Activated naive CD4-positive, alpha-beta T cell treated with anti-CD3 and anti-CD28 coated beads, Interleukin-2, amount 50 U/mL, for 72 hours (primary cell): ENCODE results near the gene ABCA3. TPM values are rescaled to one million over a fixed set of nuclear protein-coding genes. Genes with fewer than 3 reads are reported as not detected.
"Not testable (repeated sequence)": the region's sequence is repeated elsewhere in the genome, so short reads cannot be mapped to it uniquely, and the experiment has no call there.

Experiments used
- ATAC-seq, 2 donors: fragments of 150-1000 bp; cut with Tn5 transposase; 2 replicates each; pipeline ENCODE4 v1.10.0; 2021; ENCODE audit warnings: mild to moderate bottlenecking in 2 of 2, moderate library complexity in 2 of 2
- DNase-seq, 2 donors: peaks; one replicate each; pipeline ENCODE4 v3.0.0; 2021 to 2022; ENCODE audit warnings: low spot score in 2 of 2
- H3K27ac Mint-ChIP-seq, 2 donors: one replicate each; pipeline ENCODE4 v1.8.0; 2022; ENCODE audit warnings: mild to moderate bottlenecking in 2 of 2, mixed read lengths in 2 of 2
- H3K36me3 Mint-ChIP-seq, 2 donors: one replicate each; pipeline ENCODE4 v1.8.0; 2022; ENCODE audit warnings: mixed read lengths in 2 of 2
- H3K9me3 Mint-ChIP-seq, 2 donors: one replicate each; pipeline ENCODE4 v1.8.0; 2022; ENCODE audit warnings: mixed read lengths in 2 of 2
- total RNA-seq, 2 donors: library from RNA; stranded (reverse); gene quantifications; one replicate each; pipeline ENCODE4 v1.2.3, GENCODE V29; 2022

Gene ABCA3
- 1 to 10 TPM; 1.6 to 9.1 TPM for total RNA-seq

GRCh38 chr16:2340564-2341455 is at the start of gene ABCA3:
ABCA3 (minus strand) TSS chr16:2340728; CDS start chr16:2326466, 14,262 bp downstream.
- DNase-seq (peak; percentile 99 to 100), ATAC-seq (peak; percentile 87 to 91)
- peak within 1 kb of the TSS; percentile 74 to 85 for H3K27ac Mint-ChIP-seq
- H3K36me3 Mint-ChIP-seq: peaks cover 6 to 7% of the 10 kb centered on the region in 2 donors
- no peaks in the 10 kb centered on the region for H3K9me3 Mint-ChIP-seq

DNA sequence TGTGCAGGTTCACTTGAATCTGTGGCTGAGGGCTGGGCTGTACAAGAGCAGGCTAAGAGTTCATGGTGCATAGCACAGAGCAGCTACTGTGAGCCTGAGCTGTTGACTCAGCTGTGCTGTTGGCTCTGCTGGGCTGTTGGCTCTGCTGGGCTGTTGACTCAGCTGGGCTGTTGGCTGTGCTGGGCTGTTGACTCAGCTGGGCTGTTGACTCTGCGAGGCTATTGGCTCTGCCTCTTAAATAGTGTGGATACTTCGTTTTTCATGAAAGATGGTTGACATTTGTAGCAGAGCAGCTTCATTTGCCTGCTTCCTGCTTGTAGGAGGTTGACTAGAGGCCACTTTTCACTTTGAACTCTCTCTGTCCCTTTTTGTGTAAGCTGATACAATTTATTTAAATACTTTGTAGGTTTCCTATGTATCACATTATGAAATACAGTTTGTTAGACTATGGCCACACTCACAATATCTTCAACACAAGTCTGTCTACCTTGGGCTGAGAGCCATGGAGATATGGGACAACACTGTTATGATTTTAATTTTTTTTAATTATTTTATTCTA is 48.4 kb upstream of the ABCA3 start:
- no peak for ATAC-seq
- H3K9me3 Mint-ChIP-seq: peaks cover 0 to 5% of the 10 kb centered on the region in 2 donors
- H3K36me3 Mint-ChIP-seq: peaks cover 0 to 7% of the 10 kb centered on the region in 2 donors
- no peak for DNase-seq
- no peak overlapping the region for H3K27ac Mint-ChIP-seq

DNA sequence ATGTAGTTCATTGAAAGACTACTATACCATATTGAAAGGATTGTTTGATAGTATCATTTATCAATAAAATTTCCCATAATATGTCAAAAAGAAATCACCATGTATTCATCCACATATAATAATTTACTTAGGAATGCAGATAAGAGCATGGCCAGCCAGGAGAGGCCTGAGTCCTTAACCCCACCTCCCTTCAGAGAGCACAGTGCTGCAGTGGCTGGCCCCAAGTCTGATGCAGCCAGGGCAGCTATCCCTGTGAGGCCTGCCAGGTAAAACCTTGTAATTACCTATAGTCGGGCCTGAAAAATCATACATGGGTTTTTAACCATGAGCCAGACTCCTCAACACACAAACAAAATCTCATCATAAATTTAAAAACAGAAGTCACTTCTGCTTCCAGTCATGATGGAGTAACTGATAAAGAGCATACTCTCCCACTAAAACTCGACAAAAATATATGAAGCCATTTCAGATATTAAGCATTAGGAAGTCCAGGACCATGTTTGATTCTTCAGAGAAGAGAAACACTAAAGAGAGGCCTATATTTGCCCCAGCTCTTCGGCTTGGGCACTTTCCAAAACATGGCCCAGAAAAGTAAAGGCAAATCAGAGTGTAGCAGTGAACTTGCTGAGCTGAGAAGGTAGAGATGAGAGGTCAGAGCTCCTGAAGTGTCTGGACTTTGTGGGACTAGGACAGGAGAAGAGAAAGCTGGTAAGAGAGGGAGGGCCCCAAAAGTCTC is 47.8 kb upstream of the ABCA3 start:
- no peak overlapping the region for H3K27ac Mint-ChIP-seq
- H3K36me3 Mint-ChIP-seq: peaks cover 0 to 7% of the 10 kb centered on the region in 2 donors
- peaks cover 0 to 5% of the 10 kb centered on the region in 2 donors for H3K9me3 Mint-ChIP-seq
- DNase-seq (no peak), ATAC-seq (no peak)

- H3K9me3 Mint-ChIP-seq: peaks cover 0 to 5% of the 10 kb centered on the region in 2 donors
- H3K27ac Mint-ChIP-seq: no peak overlapping the region
- H3K36me3 Mint-ChIP-seq: peaks cover 0 to 7% of the 10 kb centered on the region in 2 donors
- ATAC-seq: no peak
- no peak for DNase-seq
Observed at GRCh38 chr16:2386990-2387389, 46.5 kb upstream of the ABCA3 start.

DNA sequence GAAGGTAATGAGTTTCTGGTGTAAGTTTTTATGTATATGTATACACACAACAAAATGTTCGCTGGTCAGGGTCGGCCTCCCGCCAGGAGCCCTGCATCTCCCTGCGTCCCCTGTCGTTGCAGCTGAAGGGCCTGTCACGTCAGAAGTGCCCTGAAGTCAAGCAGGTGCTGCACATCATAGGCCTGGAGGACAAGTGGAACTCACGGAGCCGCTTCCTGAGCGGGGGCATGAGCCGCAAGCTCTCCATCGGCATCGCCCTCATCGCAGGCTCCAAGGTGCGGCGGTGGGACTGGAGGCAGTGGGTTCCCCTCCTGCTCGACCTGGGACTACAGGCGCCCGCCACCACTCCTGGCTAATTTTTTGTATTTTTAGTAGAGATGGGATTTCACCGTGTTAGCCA is 45.5 kb upstream of the ABCA3 start:
- H3K27ac Mint-ChIP-seq, DNase-seq, ATAC-seq, H3K36me3 Mint-ChIP-seq, H3K9me3 Mint-ChIP-seq: not testable (repeated sequence)

DNA sequence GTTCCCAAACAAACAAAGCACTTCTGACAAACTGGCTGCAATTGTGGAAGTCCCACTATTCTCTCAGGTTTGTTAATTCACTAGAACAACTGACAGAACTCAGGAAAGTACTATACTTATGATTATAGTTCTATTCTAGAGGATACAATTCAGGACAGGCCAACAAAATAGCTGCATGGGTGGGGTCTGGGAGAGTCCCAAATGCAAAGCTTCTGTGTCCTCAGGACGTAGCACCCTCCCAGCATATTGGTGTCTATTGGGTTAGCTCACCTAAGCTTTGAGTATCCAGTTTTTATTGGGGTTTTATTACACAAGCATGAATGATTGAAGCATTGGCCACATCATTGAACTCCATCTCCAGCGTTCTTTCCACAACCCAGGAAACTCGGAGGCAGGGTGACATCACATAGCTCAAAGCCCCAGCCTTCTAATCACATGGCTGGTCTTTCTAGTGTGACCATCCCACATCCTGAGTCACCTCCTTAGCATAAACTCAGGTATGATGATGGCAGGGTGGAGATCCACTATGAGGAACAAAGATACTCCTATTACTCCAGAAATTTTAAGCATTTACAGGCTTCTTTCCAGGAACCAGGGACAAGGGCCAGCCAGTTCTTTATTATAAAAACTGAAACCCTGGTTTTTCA is 44.8 kb upstream of the ABCA3 start:
- H3K9me3 Mint-ChIP-seq: peaks cover 0 to 5% of the 10 kb centered on the region in 2 donors

DNA sequence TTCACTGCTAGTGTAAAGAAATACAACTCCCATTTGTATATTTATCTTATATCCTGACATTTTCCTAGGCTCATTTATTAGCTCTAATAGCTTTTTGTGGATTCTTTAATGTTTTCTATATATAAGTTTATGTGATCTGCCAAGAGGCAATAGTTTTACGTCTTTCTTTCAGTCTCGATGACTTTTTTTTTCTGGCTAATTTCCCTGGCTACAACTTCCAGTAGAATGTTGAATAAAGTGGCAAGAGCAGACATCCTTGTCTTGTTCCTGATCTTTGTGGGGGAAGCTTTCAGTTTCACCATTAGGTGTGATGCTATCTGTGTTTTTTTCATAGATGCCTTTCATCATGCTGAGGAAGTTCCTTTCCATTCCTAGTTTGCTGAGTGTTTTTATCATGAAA is 43.9 kb upstream of the ABCA3 start:
- ATAC-seq (no peak), DNase-seq (no peak)
- Mint-ChIP-seq H3K9me3 (peaks cover 0 to 5% of the 10 kb centered on the region in 2 donors), H3K27ac (no peak overlapping the region), H3K36me3 (peaks cover 0 to 7% of the 10 kb centered on the region in 2 donors)

More for the DNA sequence above, 44.8 kb upstream of the ABCA3 start:
- DNase-seq (no peak), ATAC-seq (no peak)
- Mint-ChIP-seq H3K27ac (no peak overlapping the region), H3K36me3 (peaks cover 0 to 7% of the 10 kb centered on the region in 2 donors)

GRCh38 chr16:2383501-2383900 is 43.0 kb upstream of the ABCA3 start:
- peaks cover 0 to 3% of the 10 kb centered on the region in 2 donors for H3K36me3 Mint-ChIP-seq
- no peak overlapping the region for H3K27ac Mint-ChIP-seq
- H3K9me3 Mint-ChIP-seq: peaks cover 0 to 2% of the 10 kb centered on the region in 2 donors
- ATAC-seq: no peak
- DNase-seq: no peak

GRCh38 chr16:2374644-2375043 is 34.1 kb upstream of the ABCA3 start:
- ATAC-seq: no peak
- H3K36me3 Mint-ChIP-seq: no peaks in the 10 kb centered on the region
- no peak overlapping the region for H3K27ac Mint-ChIP-seq

DNA sequence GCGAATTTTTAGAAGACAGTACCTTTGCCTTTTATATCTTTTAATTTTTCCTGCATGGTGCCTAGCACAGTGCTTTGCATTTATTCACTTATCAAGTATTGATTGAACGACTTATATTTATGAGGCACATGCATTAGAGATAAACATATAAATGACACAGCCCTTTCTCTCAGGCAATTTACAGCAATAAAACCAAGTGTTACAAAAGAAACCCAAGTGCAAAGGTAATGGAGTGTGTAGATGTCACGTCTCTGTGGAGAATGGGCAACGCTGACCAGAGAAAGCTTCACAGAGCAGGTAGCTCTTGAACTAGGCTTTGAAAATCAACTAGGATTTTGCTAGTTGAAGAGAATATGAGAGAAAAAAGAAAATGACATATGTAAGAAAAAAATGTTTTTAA is 32.6 kb upstream of the ABCA3 start:
- Mint-ChIP-seq H3K36me3 (no peaks in the 10 kb centered on the region), H3K9me3 (no peaks in the 10 kb centered on the region), H3K27ac (no peak overlapping the region)
- ATAC-seq (no peak), DNase-seq (no peak)

More at GRCh38 chr16:2374644-2375043, 34.1 kb upstream of the ABCA3 start:
- H3K9me3 Mint-ChIP-seq: no peaks in the 10 kb centered on the region
- no peak for DNase-seq

GRCh38 chr16:2372684-2373083 is 32.2 kb upstream of the ABCA3 start:
- no peaks in the 10 kb centered on the region for H3K36me3 Mint-ChIP-seq
- DNase-seq (no peak), ATAC-seq (no peak)
- no peaks in the 10 kb centered on the region for H3K9me3 Mint-ChIP-seq
- H3K27ac Mint-ChIP-seq: no peak overlapping the region

DNA sequence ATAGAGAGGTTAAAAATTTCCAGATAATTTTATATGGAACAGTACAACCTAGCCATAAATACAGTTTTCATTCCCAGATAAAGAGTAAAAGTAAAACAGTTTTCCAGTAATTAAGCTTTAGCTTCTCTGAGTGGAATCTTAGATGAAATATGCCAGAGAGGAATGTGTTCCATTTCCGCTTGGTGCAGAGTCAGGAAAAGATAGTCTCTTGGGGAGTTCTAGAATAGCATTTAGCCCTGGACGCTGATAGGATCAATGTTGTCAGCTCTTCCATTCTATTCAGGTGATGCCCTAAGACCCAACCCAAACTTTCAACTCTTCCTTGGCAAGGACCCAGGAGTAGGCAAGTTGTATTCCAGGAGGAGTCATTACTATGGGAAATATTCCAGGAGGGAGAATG is 30.9 kb upstream of the ABCA3 start:
- no peak for ATAC-seq
- Mint-ChIP-seq H3K27ac (no peak overlapping the region), H3K9me3 (no peaks in the 10 kb centered on the region), H3K36me3 (no peaks in the 10 kb centered on the region)
- no peak for DNase-seq

DNA sequence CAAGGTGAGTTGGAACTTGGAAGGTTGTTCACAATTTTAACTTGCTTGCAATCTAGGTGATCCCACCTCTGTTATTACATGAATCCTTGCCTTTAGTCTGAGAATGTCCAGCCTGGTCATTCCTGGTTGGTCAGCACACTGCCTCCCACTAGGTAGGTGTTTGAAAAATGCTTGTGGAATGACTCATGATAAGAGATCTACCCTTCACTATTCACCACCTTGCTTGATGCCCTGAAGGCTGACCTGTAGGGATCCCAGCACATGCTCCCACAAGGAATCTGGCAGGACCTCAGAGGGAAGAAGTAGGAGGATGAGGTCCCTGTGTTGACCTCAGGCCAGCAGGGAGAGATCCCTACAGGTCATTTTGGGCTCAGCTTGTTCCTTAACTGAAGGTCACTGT is 30.2 kb upstream of the ABCA3 start:
- no peak overlapping the region for H3K27ac Mint-ChIP-seq
- no peak for ATAC-seq
- DNase-seq: no peak
- H3K9me3 Mint-ChIP-seq: no peaks in the 10 kb centered on the region
- H3K36me3 Mint-ChIP-seq: no peaks in the 10 kb centered on the region

- DNase-seq (no peak), ATAC-seq (no peak)
- H3K36me3 Mint-ChIP-seq: no peaks in the 10 kb centered on the region
- H3K27ac Mint-ChIP-seq: no peak overlapping the region
- no peaks in the 10 kb centered on the region for H3K9me3 Mint-ChIP-seq
Observed at GRCh38 chr16:2366660-2367309, 26.3 kb upstream of the ABCA3 start.

- no peak for DNase-seq
- ATAC-seq: no peak
- H3K36me3 Mint-ChIP-seq: no peaks in the 10 kb centered on the region
- H3K27ac Mint-ChIP-seq: no peak overlapping the region
- H3K9me3 Mint-ChIP-seq: no peaks in the 10 kb centered on the region
Observed at GRCh38 chr16:2365397-2366294, 25.1 kb upstream of the ABCA3 start.
